KMS-11 (cell line): ENCODE measurements around the gene TPM3.

ENCODE experiments used
- H2AFZ ChIP-seq: fragments of 200-600 bp; sonication (generic); 2 replicates; pipeline ENCODE4 v1.6.1; 2016; ENCODE audit warnings: antibody characterized with exemption, mixed run types, low read depth
- H3K27ac ChIP-seq: fragments of 200-600 bp; sonication (generic); 2 replicates; pipeline ENCODE4 v1.6.1; 2016; ENCODE audit warnings: mild to moderate bottlenecking, mixed run types
- H3K27me3 ChIP-seq: fragments of 200-600 bp; sonication (generic); 2 replicates; pipeline ENCODE4 v1.6.1; 2017; ENCODE audit warnings: mild to moderate bottlenecking, low read depth, mixed run types, moderate library complexity; ENCODE audit not compliant: insufficient read depth
- H3K36me3 ChIP-seq: fragments of 200-600 bp; sonication (generic); 2 replicates; pipeline ENCODE4 v1.6.1; 2017; ENCODE audit warnings: mild to moderate bottlenecking, mixed run types; ENCODE audit not compliant: insufficient read depth
- H3K4me1 ChIP-seq: fragments of 200-600 bp; sonication (generic); 2 replicates; pipeline ENCODE4 v1.6.1; 2016; ENCODE audit warnings: mild to moderate bottlenecking, low read depth, mixed run types; ENCODE audit not compliant: poor library complexity, severe bottlenecking
- H3K4me2 ChIP-seq: fragments of 200-600 bp; sonication (generic); 2 replicates; pipeline ENCODE4 v1.7.0; 2016; ENCODE audit warnings: mild to moderate bottlenecking, mixed run types
- H3K4me3 ChIP-seq: fragments of 200-600 bp; sonication (generic); IDR thresholded peaks from 2 replicates; pipeline ENCODE4 v1.6.1; 2017; ENCODE audit warnings: low read depth, low read length, mixed read lengths; ENCODE audit not compliant: insufficient read depth
- H3K79me2 ChIP-seq: fragments of 200-600 bp; sonication (generic); 2 replicates; pipeline ENCODE4 v1.6.1; 2016; ENCODE audit warnings: low read depth, mixed run types; ENCODE audit not compliant: insufficient read depth
- H3K9ac ChIP-seq: fragments of 200-600 bp; sonication (generic); 2 replicates; pipeline ENCODE4 v1.6.1; 2016; ENCODE audit warnings: mild to moderate bottlenecking, mixed run types
- H4K20me1 ChIP-seq: fragments of 200-600 bp; sonication (generic); 2 replicates; pipeline ENCODE4 v1.6.1; 2016; ENCODE audit warnings: mild to moderate bottlenecking, mixed run types; ENCODE audit not compliant: insufficient read depth
- TF ChIP-seq, protein P1 (sequence below): fragments of 200-600 bp; sonication (generic); conservative IDR thresholded peaks from 2 replicates; pipeline ENCODE4 v1.6.1; 2017; ENCODE audit warnings: low read depth, mild to moderate bottlenecking, antibody characterized with exemption, low read length, moderate library complexity, mixed read lengths

Gene TPM3

GRCh38 chr1:154220970-154221277 lies 29.0 kb upstream of the TPM3 start:
- H3K4me3 ChIP-seq, result peak overlapping the region; percentile 92
- peaks cover 95% of the 10 kb centered on the region for H3K79me2 ChIP-seq
- H3K36me3 ChIP-seq, result peaks cover 34% of the 10 kb centered on the region; the same call in 1 of the 2 replicates
- TF ChIP-seq, protein P1, sequence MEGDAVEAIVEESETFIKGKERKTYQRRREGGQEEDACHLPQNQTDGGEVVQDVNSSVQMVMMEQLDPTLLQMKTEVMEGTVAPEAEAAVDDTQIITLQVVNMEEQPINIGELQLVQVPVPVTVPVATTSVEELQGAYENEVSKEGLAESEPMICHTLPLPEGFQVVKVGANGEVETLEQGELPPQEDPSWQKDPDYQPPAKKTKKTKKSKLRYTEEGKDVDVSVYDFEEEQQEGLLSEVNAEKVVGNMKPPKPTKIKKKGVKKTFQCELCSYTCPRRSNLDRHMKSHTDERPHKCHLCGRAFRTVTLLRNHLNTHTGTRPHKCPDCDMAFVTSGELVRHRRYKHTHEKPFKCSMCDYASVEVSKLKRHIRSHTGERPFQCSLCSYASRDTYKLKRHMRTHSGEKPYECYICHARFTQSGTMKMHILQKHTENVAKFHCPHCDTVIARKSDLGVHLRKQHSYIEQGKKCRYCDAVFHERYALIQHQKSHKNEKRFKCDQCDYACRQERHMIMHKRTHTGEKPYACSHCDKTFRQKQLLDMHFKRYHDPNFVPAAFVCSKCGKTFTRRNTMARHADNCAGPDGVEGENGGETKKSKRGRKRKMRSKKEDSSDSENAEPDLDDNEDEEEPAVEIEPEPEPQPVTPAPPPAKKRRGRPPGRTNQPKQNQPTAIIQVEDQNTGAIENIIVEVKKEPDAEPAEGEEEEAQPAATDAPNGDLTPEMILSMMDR, result no peak
- H4K20me1 ChIP-seq, result peaks cover 26% of the 10 kb centered on the region; the same call in 1 of the 2 replicates
- peak overlapping the region; percentile 79 for H3K27ac ChIP-seq
- H3K27me3 ChIP-seq, result no peaks in the 10 kb centered on the region
- H2AFZ ChIP-seq, result peak overlapping the region; percentile 1; the same call in 1 of the 2 replicates
- H3K4me1 ChIP-seq, result peaks cover 66% of the 10 kb centered on the region
- H3K4me2 ChIP-seq, result peak overlapping the region; percentile 83; the same call in 1 of the 2 replicates
- peak overlapping the region; percentile 89 for H3K9ac ChIP-seq

DNA sequence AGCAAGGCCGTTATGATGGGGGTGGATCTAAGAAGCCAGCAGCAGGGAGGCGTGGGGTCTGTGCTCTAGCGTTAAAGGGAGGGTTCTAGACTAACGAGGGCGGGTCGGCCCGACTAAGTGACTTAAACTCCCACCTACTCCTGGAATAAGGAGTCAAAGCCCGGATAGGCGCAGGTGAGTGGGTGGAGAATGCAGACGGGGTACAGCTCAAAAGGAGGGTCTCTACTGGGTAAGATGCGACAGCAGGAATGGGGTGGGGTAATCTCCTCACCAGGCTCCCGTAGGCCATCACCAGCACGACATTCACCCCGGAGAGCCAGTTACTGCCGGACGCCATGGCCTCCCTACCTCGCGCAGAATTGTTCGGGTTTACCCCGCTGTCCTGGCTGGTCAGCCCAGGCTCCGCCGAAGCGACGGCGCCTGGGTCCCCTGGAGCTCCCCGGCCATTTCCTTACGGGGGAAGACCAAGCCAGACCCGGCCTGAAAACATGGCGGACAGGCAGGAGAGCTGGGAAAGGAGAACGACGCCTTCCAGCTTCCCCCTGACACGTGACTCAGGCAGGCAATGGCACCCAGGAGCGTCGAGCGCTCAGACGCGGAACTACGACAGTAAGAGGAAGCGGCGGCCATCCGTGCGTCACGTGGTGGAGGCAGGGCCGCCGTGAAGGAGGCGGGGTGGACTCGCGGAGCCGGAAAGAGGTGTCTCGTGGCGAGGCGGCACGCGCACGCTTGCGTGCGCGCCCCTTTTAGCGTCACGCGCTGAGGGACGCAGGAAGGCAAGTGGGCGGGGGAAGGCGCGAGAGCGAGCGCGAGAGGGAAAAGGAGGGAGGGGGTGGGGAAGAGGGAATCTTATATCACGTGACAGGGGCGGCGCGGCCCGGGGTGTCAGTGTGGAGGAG lies 28.4 kb upstream of the TPM3 start, which contains the start of gene UBAP2L:
Gene UBAP2L, plus strand, starts transcription at position 885 of the 899 bp plus-strand sequence. CDS start 4,169 bp downstream, outside the sequence.
- H3K36me3 ChIP-seq, result peaks cover 28% of the 10 kb centered on the region; the same call in 1 of the 2 replicates
- H3K4me1 ChIP-seq, result peaks cover 71% of the 10 kb centered on the region
- TF ChIP-seq, protein P1, result no peak
- peaks cover 25% of the 10 kb centered on the region; the same call in 1 of the 2 replicates for H4K20me1 ChIP-seq
- H3K27ac ChIP-seq, result peak within 1 kb of the TSS; percentile 79
- no peaks in the 10 kb centered on the region for H3K27me3 ChIP-seq
- H3K79me2 ChIP-seq, result peaks cover 89% of the 10 kb centered on the region
- H2AFZ ChIP-seq, result peak within 1 kb of the TSS; percentile 55
- H3K4me2 ChIP-seq, result peak within 1 kb of the TSS; percentile 83
- peak within 1 kb of the TSS; percentile 89 for H3K9ac ChIP-seq
- H3K4me3 ChIP-seq, result peak within 1 kb of the TSS; percentile 100

GRCh38 chr1:154219541-154219940 lies 27.6 kb upstream of the TPM3 start:
- Histone ChIP-seq H3K9ac (peak overlapping the region; percentile 89), H4K20me1 (peaks cover 17% of the 10 kb centered on the region; the same call in 1 of the 2 replicates), H3K27ac (peak overlapping the region; percentile 79), H3K36me3 (peaks cover 22% of the 10 kb centered on the region; the same call in 1 of the 2 replicates), H3K27me3 (no peaks in the 10 kb centered on the region), H2AFZ (0 out of 2 replicates have a peak overlapping the region, but pooled peaks have one; percentile 55), H3K79me2 (peaks cover 89% of the 10 kb centered on the region), H3K4me1 (peaks cover 72% of the 10 kb centered on the region), H3K4me3 (peak overlapping the region; percentile 100), H3K4me2 (peak overlapping the region; percentile 59)
- TF ChIP-seq, protein P1, result no peak; the same call in 1 of the 2 replicates

- Histone ChIP-seq H4K20me1 (peaks cover 7% of the 10 kb centered on the region; the same call in 1 of the 2 replicates), H3K27ac (no peak overlapping the region; the same call in 1 of the 2 replicates), H3K4me3 (peak overlapping the region; percentile 100)
These were observed 26.6 kb upstream of the TPM3 start for GRCh38 chr1:154218545-154218944.

More at GRCh38 chr1:154218545-154218944, 26.6 kb upstream of the TPM3 start:
- Histone ChIP-seq H3K4me1 (peaks cover 72% of the 10 kb centered on the region), H2AFZ (no peak overlapping the region), H3K27me3 (no peaks in the 10 kb centered on the region), H3K4me2 (peak overlapping the region; percentile 59), H3K36me3 (peaks cover 29% of the 10 kb centered on the region; the same call in 1 of the 2 replicates), H3K79me2 (peaks cover 89% of the 10 kb centered on the region), H3K9ac (peak overlapping the region; percentile 89; the same call in 1 of the 2 replicates)
- TF ChIP-seq, protein P1, result no peak
